B cell (primary cell): Measurements from ENCODE around the gene BARHL1. TPM values are rescaled to one million over a fixed set of nuclear protein-coding genes. Genes with fewer than 3 reads are reported as not detected.

Experiments used
- ATAC-seq: fragments of 200-7000 bp; cut with Tn5 transposase; one replicate; pipeline ENCODE4 v1.10.0; 2021; ENCODE audit warnings: low read depth, mild to moderate bottlenecking, moderate number of reproducible peaks, moderate library complexity
- CTCF ChIA-PET: fragments of 350-600 bp; sonication (Branson Sonifier 250); formaldehyde crosslinking; loops from one replicate; lab custom pipeline; 2021; ENCODE audit warnings: antibody characterized with exemption, inconsistent platforms; lab: Charles Lee
- POLR2A ChIA-PET: fragments of 350-600 bp; sonication (Branson Sonifier 250); formaldehyde crosslinking; loops from one replicate; lab custom pipeline; 2021; ENCODE audit warnings: antibody characterized with exemption; lab: Charles Lee
- DNase-seq: peaks from one replicate; pipeline ENCODE4 v3.0.0; 2013
- H2AFZ ChIP-seq: 2 replicates; pipeline ENCODE4 v1.6.1; 2012; ENCODE audit warnings: mild to moderate bottlenecking, low read depth, low read length; ENCODE audit not compliant: insufficient read depth, poor library complexity, severe bottlenecking
- H3K27ac ChIP-seq, 2 donors: 1 replicate in 1 of 2; 2 replicates in 1 of 2; pipeline ENCODE4 v1.5.1; 2012 to 2013; ENCODE audit warnings: low read length in 2 of 2, mild to moderate bottlenecking in 2 of 2, moderate library complexity in 1 of 2
- H3K27me3 ChIP-seq, 4 experiments: fragments of 200-600 bp in 1 of 4; sonication (generic) in 1 of 4; replicated peaks in 1 of 4; 1 replicate in 2 of 4; 2 replicates in 2 of 4; pipeline versions ENCODE4 v1.6.1 to v1.7.0; 2013 to 2016; ENCODE audit warnings: low read length in 3 of 4, mild to moderate bottlenecking in 2 of 4, mixed read lengths in 1 of 4, moderate library complexity in 1 of 4; ENCODE audit not compliant: insufficient read depth in 4 of 4, control insufficient read depth in 3 of 4; ENCODE audit errors: control extremely low read depth in 1 of 4
- H3K36me3 ChIP-seq, 2 experiments: replicated peaks in 1 of 2; 1 replicate in 1 of 2; 2 replicates in 1 of 2; pipeline versions ENCODE4 v1.6.1 to v1.7.1; 2013; ENCODE audit warnings: low read length in 1 of 2; ENCODE audit not compliant: insufficient read depth in 2 of 2, control insufficient read depth in 1 of 2; ENCODE audit errors: control extremely low read depth in 1 of 2, extremely low read depth in 1 of 2
- H3K4me1 ChIP-seq, 2 donors: fragments of 200-600 bp in 1 of 2; sonication (generic) in 1 of 2; 1 replicate in 1 of 2; 2 replicates in 1 of 2; pipeline versions ENCODE4 v1.5.1 to v1.6.1; 2013 to 2017; ENCODE audit warnings: low read length in 2 of 2; ENCODE audit not compliant: control insufficient read depth in 2 of 2, insufficient read depth in 2 of 2
- H3K4me2 ChIP-seq: replicated peaks from 2 replicates; pipeline ENCODE3; 2012; ENCODE audit warnings: mild to moderate bottlenecking, low read depth, low read length; ENCODE audit not compliant: poor library complexity, severe bottlenecking
- H3K4me3 ChIP-seq, 5 experiments: fragments of 200-600 bp in 1 of 5; sonication (generic) in 1 of 5; 1 replicate in 3 of 5; 2 replicates in 2 of 5; pipeline versions ENCODE4 v1.5.1 to v1.7.0; 2011 to 2016; ENCODE audit warnings: low read length in 4 of 5, mild to moderate bottlenecking in 4 of 5, low read depth in 2 of 5, control low read depth in 1 of 5, moderate library complexity in 1 of 5; ENCODE audit not compliant: insufficient read depth in 1 of 5; ENCODE audit errors: control extremely low read depth in 1 of 5, extremely low read depth in 1 of 5
- H3K79me2 ChIP-seq: fragments of 200-600 bp; sonication (generic); one replicate; pipeline ENCODE4 v1.6.0; 2016; ENCODE audit warnings: low read length; ENCODE audit not compliant: control insufficient read depth, insufficient read depth
- H3K9ac ChIP-seq: fragments of 200-600 bp; sonication (generic); 2 replicates; pipeline ENCODE4 v1.6.1; 2017; ENCODE audit warnings: mild to moderate bottlenecking, low read length, moderate library complexity
- H3K9me3 ChIP-seq, 3 donors: one replicate each; pipeline versions ENCODE4 v1.6.1 to v1.7.1; 2013; ENCODE audit warnings: low read length in 2 of 3; ENCODE audit not compliant: control insufficient read depth in 2 of 3, insufficient read depth in 1 of 3; ENCODE audit errors: control extremely low read depth in 1 of 3
- H4K20me1 ChIP-seq: 2 replicates; pipeline ENCODE4 v1.6.0; 2012; ENCODE audit warnings: mild to moderate bottlenecking, low read length; ENCODE audit not compliant: insufficient read depth, control insufficient read depth, poor library complexity, severe bottlenecking
- H3K27ac Mint-ChIP-seq: one replicate; pipeline ENCODE4 v1.8.0; 2021; ENCODE audit warnings: mixed read lengths
- H3K27me3 Mint-ChIP-seq: one replicate; pipeline ENCODE4 v1.8.0; 2021; ENCODE audit warnings: mixed read lengths
- H3K4me1 Mint-ChIP-seq: one replicate; pipeline ENCODE4 v1.8.0; 2021; ENCODE audit warnings: mixed read lengths
- H3K4me3 Mint-ChIP-seq: one replicate; pipeline ENCODE4 v1.8.0; 2021; ENCODE audit warnings: mixed read lengths
- H3K9me3 Mint-ChIP-seq: one replicate; pipeline ENCODE4 v1.8.0; 2022; ENCODE audit warnings: mixed read lengths; ENCODE audit not compliant: insufficient read depth
- EZH2 ChIP-seq: IDR thresholded peaks from 2 replicates; pipeline ENCODE4 v1.6.1; 2012; ENCODE audit warnings: borderline replicate concordance, low read depth, mild to moderate bottlenecking, moderate library complexity, low read length; ENCODE audit not compliant: insufficient read depth, poor library complexity, severe bottlenecking
- WGBS: methylation state at CpG from one replicate; pipeline ENCODE4 v1.1.5; 2013; ENCODE audit warnings: missing lambda C conversion rate; ENCODE audit not compliant: insufficient coverage; 5-methylcytosine and 5-hydroxymethylcytosine counted together
- intact Hi-C: fragments of 100-400 bp; cut with micrococcal nuclease; formaldehyde crosslinking; loops from one replicate; pipeline ENCODE4 v1.10.0; 2022
- polyA plus RNA-seq: library from polyadenylated mRNA; depleted of rRNA; stranded (reverse); fragments of >200 nt; gene quantifications from 2 replicates; pipeline ENCODE4 v1.2.3, GENCODE V29; 2012
- total RNA-seq, 2 donors: library from RNA; stranded (reverse); fragments of 120-200 nt in 1 of 2; gene quantifications; 1 replicate in 1 of 2; 2 replicates in 1 of 2; pipeline versions ENCODE4 v1.2.3 to v1.2.4, GENCODE V29; 2013 to 2022
- TF ChIP-seq, protein P1 (sequence below): fragments of 200-600 bp; IDR thresholded peaks from one replicate; pipeline ENCODE4 v1.8.0; 2022; ENCODE audit warnings: antibody characterized with exemption, mild to moderate bottlenecking

BARHL1 gene
- total and polyA plus RNA-seq, 2 donors (not counting 1 experiment from before 2014, with no cell fraction given): not detected

GRCh38 chr9:132637801-132638200, 55.4 kb downstream of the BARHL1 start:
- CTCF ChIA-PET: no interaction called here
- DNase-seq: no peak
- intact Hi-C loops: no loop called here
- Mint-ChIP-seq H3K4me1 (no peaks in the 10 kb centered on the region), H3K27me3 (no peaks in the 10 kb centered on the region), H3K9me3 (no peaks in the 10 kb centered on the region), H3K27ac (no peak overlapping the region), H3K4me3 (no peak overlapping the region)
- no peaks in the 10 kb centered on the region for H3K9me3 ChIP-seq
- WGBS: 99% methylated on average over 12 of the region's 12 CpGs
- no peaks in the 10 kb centered on the region for H3K27me3 ChIP-seq
- H3K4me3 ChIP-seq: no peak overlapping the region
- H3K4me1 ChIP-seq: no peaks in the 10 kb centered on the region
- H3K79me2 ChIP-seq: no peaks in the 10 kb centered on the region
- H3K27ac ChIP-seq: no peak overlapping the region
- TF ChIP-seq, protein P1, sequence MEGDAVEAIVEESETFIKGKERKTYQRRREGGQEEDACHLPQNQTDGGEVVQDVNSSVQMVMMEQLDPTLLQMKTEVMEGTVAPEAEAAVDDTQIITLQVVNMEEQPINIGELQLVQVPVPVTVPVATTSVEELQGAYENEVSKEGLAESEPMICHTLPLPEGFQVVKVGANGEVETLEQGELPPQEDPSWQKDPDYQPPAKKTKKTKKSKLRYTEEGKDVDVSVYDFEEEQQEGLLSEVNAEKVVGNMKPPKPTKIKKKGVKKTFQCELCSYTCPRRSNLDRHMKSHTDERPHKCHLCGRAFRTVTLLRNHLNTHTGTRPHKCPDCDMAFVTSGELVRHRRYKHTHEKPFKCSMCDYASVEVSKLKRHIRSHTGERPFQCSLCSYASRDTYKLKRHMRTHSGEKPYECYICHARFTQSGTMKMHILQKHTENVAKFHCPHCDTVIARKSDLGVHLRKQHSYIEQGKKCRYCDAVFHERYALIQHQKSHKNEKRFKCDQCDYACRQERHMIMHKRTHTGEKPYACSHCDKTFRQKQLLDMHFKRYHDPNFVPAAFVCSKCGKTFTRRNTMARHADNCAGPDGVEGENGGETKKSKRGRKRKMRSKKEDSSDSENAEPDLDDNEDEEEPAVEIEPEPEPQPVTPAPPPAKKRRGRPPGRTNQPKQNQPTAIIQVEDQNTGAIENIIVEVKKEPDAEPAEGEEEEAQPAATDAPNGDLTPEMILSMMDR: no peak
- no peak for TF ChIP-seq EZH2
- H3K36me3 ChIP-seq: peaks cover 14 to 47% of the 10 kb centered on the region in 2 experiments
- H4K20me1 ChIP-seq: no peaks in the 10 kb centered on the region
- no peak overlapping the region for H2AFZ ChIP-seq
- H3K4me2 ChIP-seq: no peak overlapping the region
- POLR2A ChIA-PET: no interaction called here
- H3K9ac ChIP-seq: no peak overlapping the region
- ATAC-seq: no peak

GRCh38 chr9:132638240-132638639, 55.8 kb downstream of the BARHL1 start:
- H3K4me2 ChIP-seq: no peak overlapping the region
- CTCF ChIA-PET: no interaction called here
- peaks cover 14 to 52% of the 10 kb centered on the region in 2 experiments for H3K36me3 ChIP-seq
- H3K4me1 ChIP-seq: no peaks in the 10 kb centered on the region
- no peak overlapping the region for H3K9ac ChIP-seq
- no peak overlapping the region for H2AFZ ChIP-seq
- peaks cover 1% of the 10 kb centered on the region for H3K79me2 ChIP-seq
- H3K4me3 ChIP-seq: no peak overlapping the region
- DNase-seq (no peak), ATAC-seq (no peak)
- no peak for TF ChIP-seq EZH2
- TF ChIP-seq, protein P1: no peak
- POLR2A ChIA-PET: no interaction called here
- Mint-ChIP-seq H3K4me1 (no peaks in the 10 kb centered on the region), H3K27me3 (no peaks in the 10 kb centered on the region), H3K27ac (no peak overlapping the region), H3K4me3 (no peak overlapping the region), H3K9me3 (no peaks in the 10 kb centered on the region)
- 100% methylated on average over 3 of the region's 5 CpGs for WGBS
- no peaks in the 10 kb centered on the region for H3K27me3 ChIP-seq
- no peak overlapping the region for H3K27ac ChIP-seq
- H4K20me1 ChIP-seq: no peaks in the 10 kb centered on the region
- intact Hi-C loops: no loop called here
- H3K9me3 ChIP-seq: no peaks in the 10 kb centered on the region
